ENCODE measurements around the gene DLGAP1. TPM values are rescaled to one million over a fixed set of nuclear protein-coding genes. Genes with fewer than 3 reads are reported as not detected.

DLGAP1 gene
- total and polyA plus RNA-seq, 2 of the 8 experiments (the other 6 are each of a cell fraction or from before 2014, with no cell fraction given) = 11.8 to 16.9 TPM

- no peak for TF ChIP-seq ATF2 (IDR thresholded peaks at IDR 0.05; ENCODE audit: low read length)
- no peak for TF ChIP-seq BACH1 (IDR thresholded peaks at IDR 0.05; ENCODE audit: low read length)
- no peak for TF ChIP-seq YY1 (IDR thresholded peaks at IDR 0.05; ENCODE audit: low read depth, low read length)
- TF ChIP-seq SP2 (IDR thresholded peaks at IDR 0.05; ENCODE audit: low read length) = no peak
- no peak for TF ChIP-seq SP1 (IDR thresholded peaks at IDR 0.05; ENCODE audit: low read depth, low read length)
- no peak for TF ChIP-seq TAF1 (IDR thresholded peaks at IDR 0.05; ENCODE audit: low read depth, low read length)
These were observed 358.6 kb downstream of the DLGAP1 start (continued) for GRCh38 chr18:4096486-4096885.
